Thyroid gland (tissue), 4 donors: ENCODE data around the gene CREB3L1.

Experiments used
- CTCF ChIP-seq, 6 experiments: fragments of 200-600 bp in 3 of 6; fragments of 450-650 bp in 3 of 6; sonication (generic) in 3 of 6; IDR thresholded peaks; one replicate each; pipeline ENCODE4 v1.5.1; 2016 to 2019; ENCODE audit warnings: antibody characterized with exemption in 6 of 6, mild to moderate bottlenecking in 2 of 6, inconsistent platforms in 1 of 6, moderate library complexity in 1 of 6
- POLR2A ChIP-seq, 2 donors: fragments of 450-650 bp; IDR thresholded peaks; one replicate each; pipeline ENCODE4 v1.6.1; 2017; ENCODE audit warnings: antibody characterized with exemption in 2 of 2, mild to moderate bottlenecking in 2 of 2, moderate library complexity in 1 of 2

GRCh38 chr11:46285594-46286033 lies 8.2 kb downstream of the CREB3L1 start:
- TF ChIP-seq CTCF (IDR thresholded peaks at IDR 0.05) (no peak), POLR2A (IDR thresholded peaks at IDR 0.05) (no peak)
